CD14-positive monocyte (primary cell): Measurements from ENCODE around the gene C11orf98. TPM values are rescaled to one million over a fixed set of nuclear protein-coding genes. Genes with fewer than 3 reads are reported as not detected.

Source experiments
- DNase-seq, 3 donors: peaks; one replicate each; pipeline ENCODE4 v3.0.0-alpha.2; 2011 to 2022
- H2AFZ ChIP-seq: 2 replicates; pipeline ENCODE4 v1.6.0; 2012; ENCODE audit warnings: mild to moderate bottlenecking, low read depth, low read length, inconsistent platforms; ENCODE audit not compliant: insufficient read depth, poor library complexity, severe bottlenecking
- H3K27ac ChIP-seq, 2 donors: 1 replicate in 1 of 2; 2 replicates in 1 of 2; pipeline ENCODE4 v1.5.1; 2012 to 2013; ENCODE audit warnings: low read length in 2 of 2, control low read depth in 1 of 2, inconsistent platforms in 1 of 2, low read depth in 1 of 2, mild to moderate bottlenecking in 1 of 2
- H3K27me3 ChIP-seq, 2 donors: one replicate each; pipeline versions ENCODE4 v1.6.0 to v1.6.1; 2011 to 2013; ENCODE audit warnings: low read length in 2 of 2; ENCODE audit not compliant: control insufficient read depth in 2 of 2, insufficient read depth in 2 of 2
- H3K36me3 ChIP-seq, 2 donors: replicated peaks in 1 of 2; 1 replicate in 1 of 2; 2 replicates in 1 of 2; pipeline versions ENCODE4 v1.5.1 to v1.6.1; 2012 to 2013; ENCODE audit warnings: low read length in 2 of 2, control low read depth in 1 of 2, inconsistent platforms in 1 of 2, mild to moderate bottlenecking in 1 of 2; ENCODE audit not compliant: insufficient read depth in 2 of 2, control insufficient read depth in 1 of 2
- H3K4me1 ChIP-seq, 2 donors: 1 replicate in 1 of 2; 2 replicates in 1 of 2; pipeline versions ENCODE4 v1.5.1 to v1.6.1; 2012 to 2013; ENCODE audit warnings: low read length in 2 of 2, control low read depth in 1 of 2, inconsistent platforms in 1 of 2, mild to moderate bottlenecking in 1 of 2, moderate library complexity in 1 of 2; ENCODE audit not compliant: insufficient read depth in 2 of 2, control insufficient read depth in 1 of 2
- H3K4me2 ChIP-seq: replicated peaks from 2 replicates; pipeline ENCODE3; 2012; ENCODE audit warnings: low read length, moderate library complexity, mild to moderate bottlenecking; ENCODE audit not compliant: poor library complexity, severe bottlenecking; ENCODE audit errors: extremely low read depth
- H3K4me3 ChIP-seq, 3 experiments: fragments of 200-600 bp in 1 of 3; sonication (generic) in 1 of 3; replicated peaks in 1 of 3; 1 replicate in 2 of 3; 2 replicates in 1 of 3; pipeline ENCODE4 v1.5.1; 2011 to 2013; ENCODE audit warnings: low read length in 3 of 3, mild to moderate bottlenecking in 3 of 3, control low read depth in 2 of 3, low read depth in 2 of 3, inconsistent platforms in 1 of 3, moderate library complexity in 1 of 3
- H3K79me2 ChIP-seq: 2 replicates; pipeline ENCODE4 v1.6.0; 2012; ENCODE audit warnings: mild to moderate bottlenecking, control low read depth, inconsistent platforms, low read length, moderate library complexity; ENCODE audit not compliant: insufficient read depth
- H3K9ac ChIP-seq: 2 replicates; pipeline ENCODE4 v1.6.0; 2017; ENCODE audit warnings: low read length, mild to moderate bottlenecking; ENCODE audit not compliant: insufficient read depth, poor library complexity, severe bottlenecking
- H3K9me3 ChIP-seq, 2 donors: replicated peaks in 1 of 2; 1 replicate in 1 of 2; 2 replicates in 1 of 2; pipeline versions ENCODE4 v1.5.1 to v1.6.1; 2012 to 2013; ENCODE audit warnings: low read length in 2 of 2, control low read depth in 1 of 2; ENCODE audit not compliant: control insufficient read depth in 1 of 2, insufficient read depth in 1 of 2
- H4K20me1 ChIP-seq: 2 replicates; pipeline ENCODE4 v1.6.0; 2012; ENCODE audit warnings: mild to moderate bottlenecking, low read length, control low read depth, moderate library complexity; ENCODE audit not compliant: insufficient read depth
- H3K27ac Mint-ChIP-seq, 7 donors: one replicate each; pipeline ENCODE4 v1.8.0; 2020; ENCODE audit warnings: mild to moderate bottlenecking in 7 of 7, mixed read lengths in 7 of 7, moderate library complexity in 6 of 7, inconsistent platforms in 2 of 7
- H3K27me3 Mint-ChIP-seq, 3 donors: one replicate each; pipeline ENCODE4 v1.8.0; 2021 to 2022; ENCODE audit warnings: low read depth in 3 of 3, mild to moderate bottlenecking in 3 of 3, mixed read lengths in 3 of 3, moderate library complexity in 3 of 3, inconsistent platforms in 1 of 3
- H3K36me3 Mint-ChIP-seq, 2 donors: one replicate each; pipeline ENCODE4 v1.8.0; 2020; ENCODE audit warnings: mixed read lengths in 2 of 2, inconsistent platforms in 1 of 2, mild to moderate bottlenecking in 1 of 2
- H3K4me1 Mint-ChIP-seq: one replicate; pipeline ENCODE4 v1.8.0; 2020; ENCODE audit warnings: mild to moderate bottlenecking, mixed read lengths
- H3K4me3 Mint-ChIP-seq, 2 donors: one replicate each; pipeline ENCODE4 v1.8.0; 2020; ENCODE audit warnings: mild to moderate bottlenecking in 2 of 2, mixed read lengths in 2 of 2, moderate library complexity in 1 of 2
- H3K9me3 Mint-ChIP-seq, 7 donors: one replicate each; pipeline ENCODE4 v1.8.0; 2020 to 2022; ENCODE audit warnings: mixed read lengths in 7 of 7, mild to moderate bottlenecking in 6 of 7, moderate library complexity in 6 of 7, inconsistent platforms in 2 of 7
- CTCF ChIP-seq: fragments of 200-600 bp; IDR thresholded peaks from one replicate; pipeline ENCODE4 v1.8.0; 2022; ENCODE audit warnings: antibody characterized with exemption, mild to moderate bottlenecking
- WGBS: methylation state at CpG from one replicate; pipeline ENCODE4 v1.1.5; 2013; ENCODE audit warnings: missing lambda C conversion rate; ENCODE audit not compliant: insufficient coverage; 5-methylcytosine and 5-hydroxymethylcytosine counted together
- intact Hi-C, 2 donors: fragments of 100-400 bp; cut with micrococcal nuclease; formaldehyde crosslinking; loops; one replicate each; pipeline versions ENCODE4 v1.15.0 to v1.15.1; 2023
- polyA plus RNA-seq, 3 donors: library from polyadenylated mRNA; depleted of rRNA in 1 of 3; unstranded in 2 of 3; stranded (reverse) in 1 of 3; fragments of 300-500 nt in 2 of 3; fragments of >200 nt in 1 of 3; fragmentation: Illumina TruSeq in 2 of 3; gene quantifications; 1 replicate in 2 of 3; 2 replicates in 1 of 3; pipeline ENCODE4 v1.2.3, GENCODE V29; 2012 to 2021

C11orf98 gene
- polyA plus RNA-seq, 3 donors: 25.9 to 78.2 (median 74.6) TPM

GRCh38 chr11:62687508-62688396, 22.7 kb upstream of the C11orf98 start:
- peak overlapping the region; percentile 53 to 80 for H3K4me3 Mint-ChIP-seq
- H3K27me3 ChIP-seq: peaks cover 9 to 26% of the 10 kb centered on the region in 2 donors
- H3K4me1 Mint-ChIP-seq: peaks cover 5% of the 10 kb centered on the region
- no peaks in the 10 kb centered on the region for H4K20me1 ChIP-seq
- intact Hi-C loops: loop anchor here in 1 of 2 donors (5.0 kb wide), 1 partner anchor 290 kb away; no protein-coding TSS in a partner anchor
- TF ChIP-seq CTCF: no peak
- WGBS: 36% methylated on average over 73 of the region's 74 CpGs
- H3K4me3 ChIP-seq: no peak overlapping the region
- peaks cover 0 to 4% (median 0%) of the 10 kb centered on the region in 7 donors for H3K9me3 Mint-ChIP-seq
- DNase-seq: no peak
- H3K36me3 ChIP-seq: peaks cover 26 to 32% of the 10 kb centered on the region in 2 donors
- H3K4me1 ChIP-seq: peaks cover 5 to 8% of the 10 kb centered on the region in 2 donors
- peaks cover 26 to 32% (median 29%) of the 10 kb centered on the region in 3 donors for H3K27me3 Mint-ChIP-seq
- H3K79me2 ChIP-seq: no peaks in the 10 kb centered on the region
- H3K4me2 ChIP-seq: peak overlapping the region; percentile 58
- no peak overlapping the region for H3K27ac Mint-ChIP-seq
- no peaks in the 10 kb centered on the region for H3K9me3 ChIP-seq
- no peak overlapping the region for H3K27ac ChIP-seq
- H3K9ac ChIP-seq: peak overlapping the region; percentile 36
- H2AFZ ChIP-seq: peak overlapping the region; percentile 72
- H3K36me3 Mint-ChIP-seq: peaks cover 37 to 39% of the 10 kb centered on the region in 2 donors

- Histone ChIP-seq H4K20me1 (peaks cover 6% of the 10 kb centered on the region), H3K4me2 (no peak overlapping the region), H3K79me2 (peaks cover 15% of the 10 kb centered on the region), H3K27me3 (peaks cover 2 to 10% of the 10 kb centered on the region in 2 donors), H3K27ac (no peak overlapping the region), H3K9ac (no peak overlapping the region), H2AFZ (peak overlapping the region; percentile 13), H3K4me3 (no peak overlapping the region), H3K4me1 (peaks cover 13 to 18% of the 10 kb centered on the region in 2 donors), H3K36me3 (peaks cover 5% of the 10 kb centered on the region in 2 donors), H3K9me3 (no peaks in the 10 kb centered on the region)
- Mint-ChIP-seq H3K27ac (peak overlapping the region in 1 of 7 donors; percentile 80), H3K4me1 (peaks cover 18% of the 10 kb centered on the region), H3K27me3 (peaks cover 10 to 16% (median 13%) of the 10 kb centered on the region in 3 donors), H3K4me3 (no peak overlapping the region), H3K9me3 (no peaks in the 10 kb centered on the region), H3K36me3 (peaks cover 6 to 8% of the 10 kb centered on the region in 2 donors)
- intact Hi-C loops: no loop called here
- DNase-seq: no peak
- WGBS: 100% methylated on average over 2 of the region's 7 CpGs
- no peak for TF ChIP-seq CTCF
Measured at GRCh38 chr11:62682518-62682917, 17.5 kb upstream of the C11orf98 start.
